Measurements from ENCODE around the gene LRP11. TPM values are rescaled to one million over a fixed set of nuclear protein-coding genes. Genes with fewer than 3 reads are reported as not detected.
"Not testable (repeated sequence)": the region's sequence is repeated elsewhere in the genome, so short reads cannot be mapped to it uniquely, and the experiment has no call there.

The LRP11 gene
- polyA plus RNA-seq, 4 donors = 2.2 to 32.1 (median 19.7) TPM; not detected in 1

DNA sequence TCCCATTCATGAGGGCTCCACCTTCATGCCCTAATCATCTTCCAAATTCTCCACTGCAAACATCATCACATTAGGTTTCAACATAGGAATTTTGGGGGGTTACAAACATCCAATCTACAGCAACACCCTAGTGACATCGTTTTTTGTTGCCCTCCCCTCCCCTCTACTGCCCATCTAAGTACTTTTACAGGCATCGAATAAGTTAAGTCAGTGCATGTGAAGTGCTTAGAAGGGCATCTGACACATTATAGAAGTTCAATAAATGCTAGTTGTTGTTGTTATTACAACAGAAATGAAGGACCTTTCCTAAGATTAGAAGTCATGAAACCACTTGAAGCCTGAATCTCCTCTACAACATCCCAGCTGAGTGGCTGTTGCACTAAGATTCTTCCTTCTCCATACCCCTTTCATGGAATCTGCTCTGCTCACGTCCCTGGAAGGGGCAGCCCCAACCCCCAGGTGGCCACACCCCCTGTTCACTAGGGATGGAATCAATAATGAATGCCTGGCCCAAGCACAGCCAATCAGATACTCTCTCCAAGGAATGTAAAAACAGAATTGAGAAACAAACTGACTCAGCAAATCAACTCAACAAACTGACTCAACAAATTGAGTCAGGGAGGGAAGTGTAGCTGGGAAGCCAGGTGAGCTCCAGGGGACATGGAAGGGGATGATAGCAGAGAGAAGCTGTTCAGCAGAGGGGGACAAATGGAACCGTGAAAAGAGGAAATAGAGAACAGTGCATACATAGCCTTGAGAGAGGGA, 3.9 kb upstream of the LRP11 start:
- H3K4me1 ChIP-seq (ENCODE audit: control insufficient read depth in 3 of 3, insufficient read depth in 2 of 3, low read depth in 1 of 3, low read length in 2 of 3) = peaks cover 0 to 6% (median 0%) of the 10 kb centered on the region in 3 donors
- 60 to 61% (median 60%) methylated on average over 4 of the region's 4 CpGs for WGBS, 3 donors
- H3K9me3 ChIP-seq (ENCODE audit: control insufficient read depth in 2 of 2, insufficient read depth in 1 of 2, low read depth in 1 of 2, low read length in 1 of 2) = no peaks in the 10 kb centered on the region
- no peak overlapping the region for H3K4me3 ChIP-seq (ENCODE audit: low read depth in 1 of 3, low read length in 3 of 3)
- DNase-seq (no peak), FAIRE-seq (no peak)
- no peak overlapping the region for H3K27ac ChIP-seq (ENCODE audit: low read depth in 1 of 3, low read length in 2 of 3)
- H3K36me3 ChIP-seq (ENCODE audit: control insufficient read depth in 3 of 3, insufficient read depth in 2 of 3, low read depth in 1 of 3, low read length in 3 of 3) = no peaks in the 10 kb centered on the region
- H3K27me3 ChIP-seq (ENCODE audit: control insufficient read depth in 3 of 3, insufficient read depth in 3 of 3, low read length in 3 of 3) = no peaks in the 10 kb centered on the region

DNA sequence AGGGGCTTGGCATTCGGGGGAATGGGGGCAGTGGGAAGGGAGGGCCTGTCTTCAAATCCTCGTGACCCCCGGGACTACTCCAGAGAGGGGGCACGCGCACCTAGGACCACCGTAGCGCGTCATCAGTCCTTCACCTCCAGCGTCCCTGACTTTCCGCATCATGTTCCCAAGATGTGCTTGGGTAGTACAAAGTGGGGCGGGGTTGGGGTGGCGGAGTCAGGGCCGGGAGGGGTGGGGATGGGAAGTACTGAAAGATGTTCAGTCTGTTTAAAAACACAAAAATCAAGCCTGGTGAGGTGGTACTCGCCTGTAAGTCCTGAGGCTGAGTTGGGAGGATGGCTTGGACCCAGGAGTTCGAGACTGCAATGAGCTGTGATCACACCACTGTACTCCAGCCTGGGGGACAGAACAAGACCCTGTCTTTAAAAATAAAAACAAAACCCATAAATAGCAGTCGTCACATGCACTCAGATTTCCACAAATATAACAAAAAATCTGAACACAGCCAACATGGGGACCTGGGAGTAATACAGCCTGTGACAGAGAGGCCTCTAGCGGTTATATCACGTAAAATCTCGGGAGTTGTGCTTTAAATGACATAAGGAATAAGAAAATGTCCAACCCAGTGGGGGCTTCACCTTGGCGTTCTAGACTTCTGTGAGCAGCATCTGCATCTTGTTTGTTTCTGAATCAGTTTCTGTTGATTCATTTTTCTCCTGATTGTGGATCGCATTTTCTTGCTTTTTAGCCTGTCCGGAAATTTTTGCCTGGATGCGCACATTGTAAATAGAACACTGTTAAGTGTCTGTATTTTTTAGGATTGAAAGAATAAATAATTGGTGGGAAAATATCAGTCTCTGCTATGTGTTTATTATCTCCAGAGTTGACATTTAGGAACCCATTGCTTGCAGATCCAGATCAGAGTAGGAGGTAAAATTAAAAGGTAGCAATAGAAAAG, 698 bp upstream of the LRP11 start:
- H3K4me3 ChIP-seq (ENCODE audit: low read depth in 1 of 3, low read length in 3 of 3) = peak overlapping the region; percentile 22 to 83 (median 47)
- no peak for FAIRE-seq

DNA sequence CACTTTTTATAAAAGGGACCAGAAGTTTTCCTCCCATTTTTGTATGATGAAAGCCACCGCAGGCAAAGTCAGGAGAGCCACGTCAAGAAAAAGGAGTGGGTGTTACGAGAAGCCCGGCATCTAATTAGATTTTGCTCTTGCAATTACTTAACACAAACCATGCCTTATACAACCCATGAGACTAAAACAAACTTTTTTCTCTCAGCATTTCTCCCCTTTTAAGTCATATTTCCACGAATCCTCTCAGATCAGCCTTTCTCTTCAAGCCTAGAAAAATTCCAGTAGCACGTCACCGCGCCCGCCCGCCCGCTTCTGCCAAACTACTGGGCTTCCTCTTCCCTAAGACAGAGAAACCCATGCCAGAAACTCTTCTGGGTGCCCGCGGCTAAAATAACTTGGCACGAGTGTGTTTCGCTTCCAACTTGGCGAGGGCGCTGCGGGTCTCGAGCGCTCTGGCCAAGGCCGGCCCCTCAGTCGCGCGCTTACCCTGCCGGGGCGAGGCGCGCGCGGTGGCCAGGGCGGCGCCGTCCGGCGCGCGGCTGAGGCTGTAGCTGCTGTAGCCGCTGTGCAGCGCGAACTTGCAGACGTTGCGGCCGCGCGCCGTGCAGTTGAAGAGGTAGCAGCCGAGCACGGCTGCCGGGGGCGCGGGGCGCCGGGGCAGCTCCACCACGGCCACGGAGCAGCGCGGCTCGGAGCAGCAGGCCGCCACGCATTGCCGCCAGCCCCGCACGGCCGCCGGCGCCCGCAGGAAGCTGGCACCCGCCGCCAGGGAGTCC, 1.0 kb downstream of the LRP11 start:
- no peaks in the 10 kb centered on the region for H3K27me3 ChIP-seq (ENCODE audit: control insufficient read depth in 3 of 3, insufficient read depth in 3 of 3, low read length in 3 of 3)
- 0 to 1% (median 1%) methylated on average over 46 to 69 of the region's 69 CpGs for WGBS, 3 donors
- peaks cover 0 to 7% (median 0%) of the 10 kb centered on the region in 3 donors for H3K36me3 ChIP-seq (ENCODE audit: control insufficient read depth in 3 of 3, insufficient read depth in 2 of 3, low read depth in 1 of 3, low read length in 3 of 3)
- peak overlapping the region; percentile 74 to 92 (median 80) for H3K27ac ChIP-seq (ENCODE audit: low read depth in 1 of 3, low read length in 2 of 3)
- H3K9me3 ChIP-seq (ENCODE audit: control insufficient read depth in 2 of 2, insufficient read depth in 1 of 2, low read depth in 1 of 2, low read length in 1 of 2) = no peaks in the 10 kb centered on the region
- DNase-seq (peak; percentile 52 to 83), FAIRE-seq (no peak)
- peak overlapping the region; percentile 48 to 83 (median 68) for H3K4me3 ChIP-seq (ENCODE audit: low read depth in 1 of 3, low read length in 3 of 3)
- H3K4me1 ChIP-seq (ENCODE audit: control insufficient read depth in 3 of 3, insufficient read depth in 2 of 3, low read depth in 1 of 3, low read length in 2 of 3) = peaks cover 0 to 15% (median 4%) of the 10 kb centered on the region in 3 donors

More for the DNA sequence above, 698 bp upstream of the LRP11 start:
- peak; percentile 67 to 68 for DNase-seq
- WGBS, 3 donors = 14 to 18% (median 16%) methylated on average over 23 of the region's 23 CpGs
- H3K36me3 ChIP-seq (ENCODE audit: control insufficient read depth in 3 of 3, insufficient read depth in 2 of 3, low read depth in 1 of 3, low read length in 3 of 3) = peaks cover 0 to 7% (median 0%) of the 10 kb centered on the region in 3 donors
- H3K9me3 ChIP-seq (ENCODE audit: control insufficient read depth in 2 of 2, insufficient read depth in 1 of 2, low read depth in 1 of 2, low read length in 1 of 2) = no peaks in the 10 kb centered on the region
- peak overlapping the region; percentile 83 to 96 (median 91) for H3K27ac ChIP-seq (ENCODE audit: low read depth in 1 of 3, low read length in 2 of 3)
- no peaks in the 10 kb centered on the region for H3K27me3 ChIP-seq (ENCODE audit: control insufficient read depth in 3 of 3, insufficient read depth in 3 of 3, low read length in 3 of 3)
- peaks cover 0 to 15% (median 4%) of the 10 kb centered on the region in 3 donors for H3K4me1 ChIP-seq (ENCODE audit: control insufficient read depth in 3 of 3, insufficient read depth in 2 of 3, low read depth in 1 of 3, low read length in 2 of 3)

DNA sequence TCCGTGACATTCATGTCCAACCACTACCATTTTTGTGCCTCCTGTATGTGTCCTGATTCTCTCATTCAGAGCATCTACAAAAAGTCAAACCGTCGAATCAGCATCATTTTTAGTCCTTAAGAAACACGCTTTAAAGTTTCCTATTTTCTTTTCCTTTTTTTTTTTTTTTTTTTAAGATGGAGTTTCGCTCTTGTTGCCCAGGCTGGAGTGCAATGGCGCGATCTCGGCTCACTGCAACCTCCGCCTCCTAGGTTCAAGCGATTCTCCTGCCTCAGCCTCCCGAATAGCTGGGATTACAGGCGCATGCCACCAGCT, 1.8 kb downstream of the LRP11 start:
- not testable (repeated sequence) for DNase-seq; H3K9me3 ChIP-seq (ENCODE audit: control insufficient read depth in 2 of 2, insufficient read depth in 1 of 2, low read depth in 1 of 2, low read length in 1 of 2); H3K36me3 ChIP-seq (ENCODE audit: control insufficient read depth in 3 of 3, insufficient read depth in 2 of 3, low read depth in 1 of 3, low read length in 3 of 3); H3K27me3 ChIP-seq (ENCODE audit: control insufficient read depth in 3 of 3, insufficient read depth in 3 of 3, low read length in 3 of 3); H3K4me3 ChIP-seq (ENCODE audit: low read depth in 1 of 3, low read length in 3 of 3); FAIRE-seq; H3K27ac ChIP-seq (ENCODE audit: low read depth in 1 of 3, low read length in 2 of 3)
- peaks cover 0 to 15% (median 4%) of the 10 kb centered on the region in 3 donors for H3K4me1 ChIP-seq (ENCODE audit: control insufficient read depth in 3 of 3, insufficient read depth in 2 of 3, low read depth in 1 of 3, low read length in 2 of 3)
- WGBS, 3 donors = 75 to 91% (median 83%) methylated on average over 8 to 11 of the region's 12 CpGs

DNA sequence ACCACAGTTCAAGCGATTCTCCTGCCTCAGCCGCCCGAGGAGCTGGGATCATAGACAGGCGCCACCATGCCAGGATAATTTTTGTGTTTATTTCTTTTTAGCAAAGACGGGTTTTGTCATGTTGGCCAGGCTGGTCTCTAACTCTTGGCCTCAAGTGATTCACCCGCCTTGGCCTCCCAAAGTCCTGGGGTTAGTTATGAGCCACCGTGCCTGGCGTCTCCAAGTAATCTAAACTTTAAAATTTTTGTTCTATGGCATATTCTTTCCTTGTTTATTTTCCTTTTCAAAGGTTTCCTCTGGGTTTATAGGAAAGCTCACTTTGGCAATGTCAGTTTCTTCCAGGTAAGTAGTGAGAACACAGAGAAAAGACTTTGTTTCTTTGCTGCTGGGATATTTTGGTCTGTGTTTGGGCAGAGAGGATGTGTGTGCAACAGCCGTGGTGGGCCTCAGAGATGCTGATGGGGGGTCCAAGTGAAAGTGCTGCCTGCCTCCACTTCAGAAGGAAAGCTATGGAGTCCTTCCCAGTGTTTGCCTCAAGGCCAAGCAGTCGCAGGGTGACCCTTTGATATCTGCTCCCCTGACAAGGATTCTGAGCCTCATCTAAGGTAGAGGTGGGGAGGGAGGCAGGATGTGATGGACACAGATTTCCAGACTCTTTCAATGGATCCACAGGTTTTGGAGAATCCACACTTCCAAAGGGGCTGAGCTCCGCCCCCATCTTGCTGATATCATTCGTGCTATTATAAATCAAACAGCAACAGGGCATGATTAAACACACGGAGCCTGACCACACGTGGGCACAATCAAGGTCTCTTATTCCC, 2.3 kb downstream of the LRP11 start:
- Histone ChIP-seq H3K36me3 (ENCODE audit: control insufficient read depth in 3 of 3, insufficient read depth in 2 of 3, low read depth in 1 of 3, low read length in 3 of 3) (peaks cover 0 to 7% (median 0%) of the 10 kb centered on the region in 3 donors), H3K4me3 (ENCODE audit: low read depth in 1 of 3, low read length in 3 of 3) (no peak overlapping the region), H3K4me1 (ENCODE audit: control insufficient read depth in 3 of 3, insufficient read depth in 2 of 3, low read depth in 1 of 3, low read length in 2 of 3) (peaks cover 0 to 15% (median 4%) of the 10 kb centered on the region in 3 donors), H3K9me3 (ENCODE audit: control insufficient read depth in 2 of 2, insufficient read depth in 1 of 2, low read depth in 1 of 2, low read length in 1 of 2) (no peaks in the 10 kb centered on the region), H3K27me3 (ENCODE audit: control insufficient read depth in 3 of 3, insufficient read depth in 3 of 3, low read length in 3 of 3) (no peaks in the 10 kb centered on the region), H3K27ac (ENCODE audit: low read depth in 1 of 3, low read length in 2 of 3) (no peak overlapping the region)
- FAIRE-seq (no peak), DNase-seq (no peak)
- WGBS, 3 donors = 66 to 82% (median 75%) methylated on average over 14 of the region's 14 CpGs

DNA sequence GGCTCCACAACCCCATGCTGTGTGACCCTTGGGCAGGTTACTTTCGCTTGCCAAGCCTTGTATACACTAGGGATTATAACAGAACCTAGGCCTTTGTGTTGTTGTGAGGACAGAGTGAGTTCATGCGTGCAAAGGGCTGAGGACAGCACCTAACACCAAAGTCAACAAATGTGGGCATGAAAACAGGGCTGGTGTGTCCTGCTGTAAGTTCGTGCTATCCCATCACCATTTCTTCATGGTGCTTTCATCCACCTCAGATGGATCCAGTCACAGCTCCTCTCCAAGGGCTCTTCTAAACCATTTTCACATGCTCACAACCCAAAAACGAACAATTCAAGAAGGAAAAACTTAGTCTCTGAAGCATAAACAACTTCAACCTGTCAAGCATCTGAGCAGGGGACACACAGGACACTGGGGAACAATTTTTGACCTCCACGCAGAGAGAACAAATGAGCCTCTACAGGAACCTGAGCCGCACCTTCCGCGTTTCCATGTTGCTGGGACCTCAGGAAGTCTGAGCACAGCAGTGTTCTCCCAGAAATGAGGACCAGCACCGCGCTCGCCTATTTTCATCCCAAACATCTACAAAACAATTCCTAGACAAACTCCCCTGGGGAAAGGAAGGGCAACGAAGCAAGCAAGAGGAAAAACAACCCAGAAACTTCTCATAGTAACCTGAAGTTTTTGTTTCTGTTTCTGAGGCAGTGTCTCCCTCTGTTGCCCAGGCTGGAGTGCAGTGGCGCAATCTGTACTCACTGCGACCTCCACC, 3.1 kb downstream of the LRP11 start:
- Histone ChIP-seq H3K4me3 (ENCODE audit: low read depth in 1 of 3, low read length in 3 of 3) (no peak overlapping the region), H3K27ac (ENCODE audit: low read depth in 1 of 3, low read length in 2 of 3) (no peak overlapping the region), H3K4me1 (ENCODE audit: control insufficient read depth in 3 of 3, insufficient read depth in 2 of 3, low read depth in 1 of 3, low read length in 2 of 3) (peaks cover 0 to 15% (median 4%) of the 10 kb centered on the region in 3 donors), H3K27me3 (ENCODE audit: control insufficient read depth in 3 of 3, insufficient read depth in 3 of 3, low read length in 3 of 3) (no peaks in the 10 kb centered on the region), H3K9me3 (ENCODE audit: control insufficient read depth in 2 of 2, insufficient read depth in 1 of 2, low read depth in 1 of 2, low read length in 1 of 2) (no peaks in the 10 kb centered on the region), H3K36me3 (ENCODE audit: control insufficient read depth in 3 of 3, insufficient read depth in 2 of 3, low read depth in 1 of 3, low read length in 3 of 3) (peaks cover 0 to 7% (median 0%) of the 10 kb centered on the region in 3 donors)
- 83 to 90% (median 87%) methylated on average over 14 of the region's 14 CpGs for WGBS, 3 donors
- no peak for DNase-seq
- no peak for FAIRE-seq

DNA sequence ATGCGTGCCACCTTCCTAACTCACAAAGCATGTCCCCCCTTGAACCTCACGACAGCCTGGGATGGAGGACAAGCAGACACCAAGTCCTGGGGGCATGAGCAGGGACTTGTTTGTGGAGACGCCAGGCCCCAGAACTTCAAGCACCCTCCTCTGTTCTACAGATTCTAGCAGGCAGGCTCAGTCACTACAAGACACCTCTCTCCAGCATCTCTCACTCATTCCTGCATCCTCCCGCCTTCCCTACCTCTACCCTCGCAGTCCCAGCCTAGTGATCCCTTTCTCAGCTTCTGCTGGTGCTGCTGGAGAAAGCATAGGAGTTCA, 3.7 kb downstream of the LRP11 start:
- no peak overlapping the region for H3K4me3 ChIP-seq (ENCODE audit: low read depth in 1 of 3, low read length in 3 of 3)
- no peak for DNase-seq
- H3K27me3 ChIP-seq (ENCODE audit: control insufficient read depth in 3 of 3, insufficient read depth in 3 of 3, low read length in 3 of 3) = no peaks in the 10 kb centered on the region
- WGBS, 3 donors = 95 to 96% (median 96%) methylated on average over 5 of the region's 5 CpGs
- peaks cover 0 to 7% (median 0%) of the 10 kb centered on the region in 3 donors for H3K36me3 ChIP-seq (ENCODE audit: control insufficient read depth in 3 of 3, insufficient read depth in 2 of 3, low read depth in 1 of 3, low read length in 3 of 3)
- no peaks in the 10 kb centered on the region for H3K9me3 ChIP-seq (ENCODE audit: control insufficient read depth in 2 of 2, insufficient read depth in 1 of 2, low read depth in 1 of 2, low read length in 1 of 2)
- no peak for FAIRE-seq
- peaks cover 0 to 15% (median 4%) of the 10 kb centered on the region in 3 donors for H3K4me1 ChIP-seq (ENCODE audit: control insufficient read depth in 3 of 3, insufficient read depth in 2 of 3, low read depth in 1 of 3, low read length in 2 of 3)
- no peak overlapping the region for H3K27ac ChIP-seq (ENCODE audit: low read depth in 1 of 3, low read length in 2 of 3)

Measured in small intestine (tissue), 7 donors.